GM23338 (cell line): ENCODE results near the gene SLC12A7. TPM values are rescaled to one million over a fixed set of nuclear protein-coding genes. Genes with fewer than 3 reads are reported as not detected.

ENCODE experiments used
- ATAC-seq: fragments of 200-7000 bp; cut with Tn5 transposase; 3 replicates; pipeline ENCODE4 v1.9.1; 2020
- DNase-seq: peaks from one replicate; pipeline ENCODE4 v3.0.0-alpha.2; 2015; ENCODE audit warnings: low spot score
- H2AFZ ChIP-seq: fragments of 200-600 bp; sonication (generic); 2 replicates; pipeline ENCODE4 v1.8.0; 2016; ENCODE audit warnings: antibody characterized with exemption, mild to moderate bottlenecking, moderate library complexity
- H3F3A ChIP-seq: fragments of 200-600 bp; sonication (generic); replicated peaks from 2 replicates; pipeline ENCODE4 v1.8.0; 2017; ENCODE audit warnings: antibody characterized with exemption, mixed run types, low read depth
- H3K27ac ChIP-seq: fragments of 200-600 bp; sonication (generic); 2 replicates; pipeline ENCODE4 v1.6.1; 2016; ENCODE audit warnings: low read depth
- H3K27me3 ChIP-seq: fragments of 200-600 bp; sonication (generic); 2 replicates; pipeline ENCODE4 v1.8.0; 2016; ENCODE audit warnings: mild to moderate bottlenecking, mixed run types, moderate library complexity; ENCODE audit not compliant: insufficient read depth
- H3K36me3 ChIP-seq: fragments of 200-600 bp; sonication (generic); 2 replicates; pipeline ENCODE4 v1.8.0; 2016; ENCODE audit warnings: mild to moderate bottlenecking; ENCODE audit not compliant: insufficient read depth
- H3K4me1 ChIP-seq: fragments of 200-600 bp; sonication (generic); 2 replicates; pipeline ENCODE4 v1.8.0; 2016; ENCODE audit warnings: mild to moderate bottlenecking, moderate library complexity; ENCODE audit not compliant: insufficient read depth
- H3K4me2 ChIP-seq: fragments of 200-600 bp; sonication (generic); 2 replicates; pipeline ENCODE4 v1.7.1; 2017; ENCODE audit warnings: mixed run types
- H3K4me3 ChIP-seq: fragments of 200-600 bp; sonication (generic); 2 replicates; pipeline ENCODE4 v1.6.1; 2016; ENCODE audit warnings: mixed run types
- H3K79me2 ChIP-seq: fragments of 200-600 bp; sonication (generic); replicated peaks from 2 replicates; pipeline ENCODE4 v1.8.0; 2017; ENCODE audit warnings: mild to moderate bottlenecking; ENCODE audit not compliant: insufficient read depth
- H3K9me2 ChIP-seq: fragments of 200-600 bp; sonication (generic); 2 replicates; pipeline ENCODE4 v1.8.0; 2017; ENCODE audit not compliant: insufficient read depth
- H4K20me1 ChIP-seq: fragments of 200-600 bp; sonication (generic); replicated peaks from 2 replicates; pipeline ENCODE4 v1.8.0; 2017; ENCODE audit warnings: mild to moderate bottlenecking; ENCODE audit not compliant: insufficient read depth
- H3K27ac Mint-ChIP-seq: 2 replicates; pipeline ENCODE4 v1.8.0; 2020; ENCODE audit warnings: inconsistent platforms, mild to moderate bottlenecking, moderate library complexity, mixed read lengths
- H3K27me3 Mint-ChIP-seq: 3 replicates; pipeline ENCODE4 v1.8.0; 2022; ENCODE audit warnings: low read depth, mild to moderate bottlenecking, moderate library complexity, mixed read lengths, inconsistent platforms; ENCODE audit not compliant: insufficient read depth, poor library complexity
- H3K36me3 Mint-ChIP-seq: 3 replicates; pipeline ENCODE4 v1.8.0; 2021; ENCODE audit warnings: low read depth, mild to moderate bottlenecking, inconsistent platforms, moderate library complexity, mixed read lengths
- H3K4me1 Mint-ChIP-seq: 3 replicates; pipeline ENCODE4 v1.8.0; 2020; ENCODE audit warnings: mild to moderate bottlenecking, inconsistent platforms, mixed read lengths
- H3K4me3 Mint-ChIP-seq: 3 replicates; pipeline ENCODE4 v1.8.0; 2021; ENCODE audit warnings: moderate library complexity, mild to moderate bottlenecking, inconsistent platforms, mixed read lengths
- H3K9me3 Mint-ChIP-seq: 3 replicates; pipeline ENCODE4 v1.8.0; 2020; ENCODE audit warnings: moderate library complexity, mild to moderate bottlenecking, inconsistent platforms, mixed read lengths
- CREB1 ChIP-seq: fragments of 250-450 bp; sonication (Bioruptor Pico); IDR thresholded peaks from 2 replicates; pipeline ENCODE4 v1.5.0; 2020; ENCODE audit warnings: low read depth, mild to moderate bottlenecking, moderate library complexity
- CTCF ChIP-seq, 2 experiments: fragments of 200-600 bp in 1 of 2; sonication (generic) in 1 of 2; conservative IDR thresholded peaks; 2 replicates each; pipeline versions ENCODE4 v1.5.1 to v1.6.1; 2016 to 2017; ENCODE audit warnings: antibody characterized with exemption in 2 of 2, low read depth in 2 of 2, mild to moderate bottlenecking in 2 of 2, moderate library complexity in 1 of 2
- ETS1 ChIP-seq: IDR thresholded peaks from 2 replicates; pipeline ENCODE4 v1.6.1; 2016; ENCODE audit warnings: antibody characterized with exemption
- EZH2 ChIP-seq: fragments of 200-600 bp; sonication (generic); IDR thresholded peaks from one replicate; pipeline ENCODE4 v1.8.0; 2017; ENCODE audit warnings: antibody characterized with exemption, mild to moderate bottlenecking, low read depth; ENCODE audit not compliant: unreplicated experiment
- EZH2phosphoT487 ChIP-seq: fragments of 200-600 bp; sonication (generic); IDR thresholded peaks from one replicate; pipeline ENCODE4 v1.8.1; 2018; ENCODE audit warnings: antibody characterized with exemption; ENCODE audit not compliant: unreplicated experiment
- JUNB ChIP-seq: IDR thresholded peaks from one replicate; pipeline ENCODE4 v1.6.1; 2016; ENCODE audit warnings: antibody characterized with exemption; ENCODE audit not compliant: unreplicated experiment
- NANOG ChIP-seq: IDR thresholded peaks from 2 replicates; pipeline ENCODE4 v1.6.1; 2016; ENCODE audit warnings: antibody characterized with exemption, borderline replicate concordance
- POLR2AphosphoS5 ChIP-seq: IDR thresholded peaks from 2 replicates; pipeline ENCODE4 v1.6.1; 2016; ENCODE audit warnings: antibody characterized with exemption, low read depth
- REST ChIP-seq: IDR thresholded peaks from one replicate; pipeline ENCODE4 v1.6.1; 2018; ENCODE audit warnings: antibody characterized with exemption; ENCODE audit not compliant: unreplicated experiment
- STAT1 ChIP-seq: IDR thresholded peaks from one replicate; pipeline ENCODE4 v1.6.1; 2016; ENCODE audit warnings: antibody characterized with exemption; ENCODE audit not compliant: unreplicated experiment
- ZNF114 ChIP-seq: fragments of 250-450 bp; sonication (Bioruptor Pico); IDR thresholded peaks from 2 replicates; pipeline ENCODE4 v1.5.0; 2020; ENCODE audit warnings: mild to moderate bottlenecking, moderate library complexity
- ZNF331 ChIP-seq: fragments of 250-450 bp; sonication (Bioruptor Pico); IDR thresholded peaks from 2 replicates; pipeline ENCODE4 v1.5.0; 2020; ENCODE audit warnings: low read depth, mild to moderate bottlenecking, moderate library complexity
- polyA plus RNA-seq: library from polyadenylated mRNA; unstranded; fragments of >200 nt; fragmentation: Nextera tagmentation; extraction: Ambion mirVana; gene quantifications from 2 replicates; pipeline ENCODE4 v1.2.1, GENCODE V29; 2016
- total RNA-seq: library from RNA; depleted of rRNA; stranded (reverse); fragments of >200 nt; shearing (Covaris generic); gene quantifications from 2 replicates; pipeline ENCODE4 v1.2.3, GENCODE V29; 2014

Gene SLC12A7
- total and polyA plus RNA-seq, 2 experiments from 2014 or later, result 7.4 to 32.2 TPM

GRCh38 chr5:1016036-1016435, 95.8 kb downstream of the SLC12A7 start:
- H3K4me1 ChIP-seq, result no peaks in the 10 kb centered on the region
- H3K27ac ChIP-seq, result no peak overlapping the region
- no peak overlapping the region for H3K4me2 ChIP-seq
- H3K27me3 Mint-ChIP-seq, result peaks cover 15% of the 10 kb centered on the region
- H3K4me1 Mint-ChIP-seq, result peaks cover 18% of the 10 kb centered on the region
- H3F3A ChIP-seq, result no peaks in the 10 kb centered on the region; the same call in 1 of the 2 replicates
- no peak for ATAC-seq
- no peaks in the 10 kb centered on the region for H3K79me2 ChIP-seq
- H3K36me3 ChIP-seq, result no peaks in the 10 kb centered on the region
- H3K4me3 Mint-ChIP-seq, result no peak overlapping the region
- no peak overlapping the region for H3K4me3 ChIP-seq
- H3K27me3 ChIP-seq, result no peaks in the 10 kb centered on the region
- no peak for DNase-seq
- no peak overlapping the region for H2AFZ ChIP-seq
- no peaks in the 10 kb centered on the region for H3K9me3 Mint-ChIP-seq
- H3K9me2 ChIP-seq, result no peaks in the 10 kb centered on the region
- no peaks in the 10 kb centered on the region for H4K20me1 ChIP-seq
- TF ChIP-seq CREB1 (CRISPR knock-in tag) (no peak), EZH2 (no peak), STAT1 (no peak), ZNF331 (CRISPR knock-in tag) (no peak), REST (no peak), POLR2AphosphoS5 (no peak), ETS1 (no peak)
- H3K36me3 Mint-ChIP-seq, result no peaks in the 10 kb centered on the region; the same call in 2 of the 3 replicates
- H3K27ac Mint-ChIP-seq, result peak overlapping the region; percentile 65; the same call in 1 of the 2 replicates

- H3K27ac ChIP-seq, result no peak overlapping the region
- ATAC-seq (no peak), DNase-seq (no peak)
- no peak overlapping the region for H2AFZ ChIP-seq
- H3K4me1 ChIP-seq, result peaks cover 4% of the 10 kb centered on the region; the same call in 1 of the 2 replicates
- H3K79me2 ChIP-seq, result no peaks in the 10 kb centered on the region
- H3K36me3 Mint-ChIP-seq, result no peaks in the 10 kb centered on the region; the same call in 2 of the 3 replicates
- no peaks in the 10 kb centered on the region for H3K36me3 ChIP-seq
- no peak overlapping the region for H3K4me2 ChIP-seq
- H3K27me3 Mint-ChIP-seq, result peaks cover 15% of the 10 kb centered on the region
- H4K20me1 ChIP-seq, result no peaks in the 10 kb centered on the region
- H3K9me3 Mint-ChIP-seq, result no peaks in the 10 kb centered on the region
- H3K4me1 Mint-ChIP-seq, result peaks cover 18% of the 10 kb centered on the region
- no peaks in the 10 kb centered on the region; the same call in 1 of the 2 replicates for H3F3A ChIP-seq
- H3K27ac Mint-ChIP-seq, result no peak overlapping the region
- no peak overlapping the region for H3K4me3 Mint-ChIP-seq
- H3K4me3 ChIP-seq, result no peak overlapping the region
- H3K9me2 ChIP-seq, result no peaks in the 10 kb centered on the region
- peaks cover 3% of the 10 kb centered on the region for H3K27me3 ChIP-seq
- TF ChIP-seq NANOG (no peak), POLR2AphosphoS5 (no peak), ZNF331 (CRISPR knock-in tag) (no peak), CREB1 (CRISPR knock-in tag) (no peak), ZNF114 (CRISPR knock-in tag) (no peak), STAT1 (no peak), JUNB (no peak), CTCF (conservative IDR thresholded peaks at IDR 0.05; ENCODE audit: low read depth in 2 of 2) (no peak), EZH2 (no peak), ETS1 (no peak), EZH2phosphoT487 (no peak)
These were observed 96.4 kb downstream of the SLC12A7 start for GRCh38 chr5:1015507-1015906.
